ENCODE measurements around the gene GNG12.

The GNG12 gene

GRCh38 chr1:67814121-67814772 lies 19.0 kb downstream of the GNG12 start (continued):
- TF ChIP-seq PATZ1 (CRISPR knock-in tag; IDR thresholded peaks at IDR 0.05; ENCODE audit: borderline replicate concordance) (no peak), TSHZ2 (CRISPR knock-in tag; IDR thresholded peaks at IDR 0.05) (no peak), ZFP30 (CRISPR knock-in tag; IDR thresholded peaks at IDR 0.05) (no peak)

- TF ChIP-seq TCF4 (CRISPR knock-in tag; IDR thresholded peaks at IDR 0.05; ENCODE audit: borderline replicate concordance) = no peak
- no peak for TF ChIP-seq ZNF8 (CRISPR knock-in tag; IDR thresholded peaks at IDR 0.05)
- TF ChIP-seq CSRNP3 (CRISPR knock-in tag; IDR thresholded peaks at IDR 0.05) = no peak
- TF ChIP-seq PPARA (CRISPR knock-in tag; IDR thresholded peaks at IDR 0.05; ENCODE audit: borderline replicate concordance) = no peak
- no peak for TF ChIP-seq ISL1 (CRISPR knock-in tag; IDR thresholded peaks at IDR 0.05)
- no peak for ATAC-seq
Measured at GRCh38 chr1:67812226-67812625, 21.0 kb downstream of the GNG12 start.

- no peak for TF ChIP-seq PPARA (CRISPR knock-in tag; IDR thresholded peaks at IDR 0.05; ENCODE audit: borderline replicate concordance)
- no peak for TF ChIP-seq TOX (CRISPR knock-in tag; IDR thresholded peaks at IDR 0.05; ENCODE audit: borderline replicate concordance)
- no peak for TF ChIP-seq ZNF8 (CRISPR knock-in tag; IDR thresholded peaks at IDR 0.05)
- TF ChIP-seq SNAI2 (CRISPR knock-in tag; IDR thresholded peaks at IDR 0.05) = no peak
Measured at GRCh38 chr1:67811781-67812180, 21.5 kb downstream of the GNG12 start.

GRCh38 chr1:67809887-67810286 lies 23.4 kb downstream of the GNG12 start:
- TF ChIP-seq ZNF70 (CRISPR knock-in tag; IDR thresholded peaks at IDR 0.05) (no peak), TCF4 (CRISPR knock-in tag; IDR thresholded peaks at IDR 0.05; ENCODE audit: borderline replicate concordance) (no peak), ARNTL (CRISPR knock-in tag; IDR thresholded peaks at IDR 0.05; ENCODE audit: borderline replicate concordance, low read depth) (no peak), CSRNP3 (CRISPR knock-in tag; IDR thresholded peaks at IDR 0.05) (no peak), OSR1 (CRISPR knock-in tag; IDR thresholded peaks at IDR 0.05) (no peak), GLIS3 (CRISPR knock-in tag; IDR thresholded peaks at IDR 0.05) (no peak), BACH2 (CRISPR knock-in tag; IDR thresholded peaks at IDR 0.05; ENCODE audit: borderline replicate concordance) (no peak), ESRRG (CRISPR knock-in tag; IDR thresholded peaks at IDR 0.05) (no peak), SNAI2 (CRISPR knock-in tag; IDR thresholded peaks at IDR 0.05) (no peak), ZFP30 (CRISPR knock-in tag; IDR thresholded peaks at IDR 0.05) (no peak)
- ATAC-seq = no peak

More at GRCh38 chr1:67811781-67812180, 21.5 kb downstream of the GNG12 start:
- ATAC-seq = no peak

GRCh38 chr1:67807282-67807681 lies 26.0 kb downstream of the GNG12 start:
- TF ChIP-seq ZC3H10 (CRISPR knock-in tag; IDR thresholded peaks at IDR 0.05) = no peak
- TF ChIP-seq ISL1 (CRISPR knock-in tag; IDR thresholded peaks at IDR 0.05) = no peak
- TF ChIP-seq POU6F1 (CRISPR knock-in tag; IDR thresholded peaks at IDR 0.05; ENCODE audit: borderline replicate concordance, low read depth) = no peak
- no peak for ATAC-seq
